Adrenal gland (tissue), 12 donors: ENCODE data around the gene UBE2D2. TPM values are rescaled to one million over a fixed set of nuclear protein-coding genes. Genes with fewer than 3 reads are reported as not detected.
"Not testable (repeated sequence)": the region's sequence is repeated elsewhere in the genome, so short reads cannot be mapped to it uniquely, and the experiment has no call there.

ENCODE experiments used
- DNase-seq, 7 donors: peaks; one replicate each; pipeline ENCODE4 v3.0.0-alpha.2; 2019 to 2020
- H3K27ac ChIP-seq, 5 donors: fragments of 200-600 bp; sonication (generic) in 4 of 5; 1 replicate in 3 of 5; 2 replicates in 2 of 5; pipeline versions ENCODE4 v1.5.1 to v1.8.0; 2016 to 2020; ENCODE audit warnings: mild to moderate bottlenecking in 1 of 5
- H3K27me3 ChIP-seq: fragments of 200-600 bp; 2 replicates; pipeline ENCODE4 v1.8.0; 2021
- H3K36me3 ChIP-seq, 2 donors: fragments of 200-600 bp; replicated peaks in 1 of 2; 1 replicate in 1 of 2; 2 replicates in 1 of 2; pipeline versions ENCODE4 v1.5.1 to v1.8.0; 2018 to 2022
- H3K4me1 ChIP-seq, 2 donors: fragments of 200-600 bp; replicated peaks in 1 of 2; 1 replicate in 1 of 2; 2 replicates in 1 of 2; pipeline versions ENCODE4 v1.5.1 to v1.8.0; 2018 to 2021
- H3K4me3 ChIP-seq, 4 donors: fragments of 200-600 bp; sonication (generic) in 3 of 4; one replicate each; pipeline ENCODE4 v1.5.1; 2016 to 2018
- H3K9me3 ChIP-seq, 3 donors: fragments of 200-600 bp; sonication (generic) in 1 of 3; replicated peaks in 1 of 3; 1 replicate in 2 of 3; 2 replicates in 1 of 3; pipeline versions ENCODE4 v1.5.1 to v1.8.0; 2016 to 2021
- POLR2A ChIP-seq, 2 donors: fragments of 450-650 bp; IDR thresholded peaks; one replicate each; pipeline ENCODE4 v1.6.1; 2017; ENCODE audit warnings: antibody characterized with exemption in 2 of 2, mild to moderate bottlenecking in 2 of 2, moderate library complexity in 1 of 2
- whole genome bisulfite sequencing, 4 donors: extraction: QIAGEN DNeasy Blood & Tissue Kit in 2 of 4; methylation state at CpG; one replicate each; pipeline versions ENCODE4 v1.1.5 to v1.1.7; 2013 to 2017; 5-methylcytosine and 5-hydroxymethylcytosine counted together
- intact Hi-C, 2 donors: fragments of 100-400 bp; cut with DNase I; formaldehyde crosslinking; loops; one replicate each; pipeline versions ENCODE4 v1.14.1 to v1.15.0; 2022 to 2023
- polyA plus RNA-seq, 3 donors: library from polyadenylated mRNA; stranded (reverse); fragments of 200-250 nt in 2 of 3; fragments of 350-450 nt in 1 of 3; fragmentation: Illumina TruSeq in 1 of 3; extraction: RNeasy Lipid Tissue Mini Kit (QIAGEN cat#74804) in 1 of 3; gene quantifications; one replicate each; pipeline ENCODE4 v1.2.3, GENCODE V29; 2013 to 2014
- total RNA-seq, 9 donors: library from RNA; depleted of rRNA in 4 of 9; stranded (reverse); fragments of >200 nt in 4 of 9; fragments of 120-200 nt in 1 of 9; fragmentation: NEBNext Ultra II Directional in 1 of 9; extraction: Animal tissue kit (Norgen Biotek cat#: 25700) in 1 of 9; gene quantifications; one replicate each; pipeline versions ENCODE4 v1.1.0 to v1.2.4, GENCODE V29; 2013 to 2023
- TF ChIP-seq, protein P1 (sequence below), 6 experiments: fragments of 450-650 bp in 4 of 6; fragments of 200-600 bp in 2 of 6; sonication (generic) in 1 of 6; IDR thresholded peaks; 1 replicate in 5 of 6; 2 replicates in 1 of 6; pipeline versions ENCODE4 v1.5.1 to v1.8.0; 2016 to 2021; ENCODE audit warnings: antibody characterized with exemption in 6 of 6, mild to moderate bottlenecking in 2 of 6, moderate library complexity in 1 of 6
- donor health status: healthy with polysubstance abuse.
- donor health status: Bipolar disorder and iron deficiency.
- donor health status: DM: yes; HTN: yes; CAD: no.
- donor health status: DM: no; HTN: no; CAD: no.
- donor health status: DM: no; HTN: no; CAD: no.
- donor health status: DM: yes; HTN: yes; CAD: no.

UBE2D2 gene
- total and polyA plus RNA-seq, 12 donors: 43.5 to 189 (median 84.9) TPM

DNA sequence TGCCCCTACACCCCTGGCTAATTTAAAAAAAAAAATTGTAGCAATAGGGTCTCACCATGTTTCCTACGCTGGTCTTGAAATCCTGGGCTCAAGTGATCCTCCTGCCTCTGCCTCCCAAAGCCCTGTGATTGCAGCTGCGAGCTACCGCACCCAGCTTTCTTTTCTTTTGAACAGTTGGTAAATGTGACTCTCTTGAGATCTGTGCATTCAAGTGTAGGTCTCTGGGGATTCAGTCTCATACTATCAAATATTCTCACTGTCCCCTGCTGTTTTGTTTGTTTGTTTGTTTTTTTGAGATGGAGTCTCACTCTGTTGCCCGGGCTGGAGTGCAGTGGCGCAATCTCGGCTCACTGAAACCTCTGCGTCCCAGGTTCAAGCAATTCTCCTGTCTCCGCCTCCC lies 44.7 kb downstream of the UBE2D2 start:
- TF ChIP-seq, protein P1, sequence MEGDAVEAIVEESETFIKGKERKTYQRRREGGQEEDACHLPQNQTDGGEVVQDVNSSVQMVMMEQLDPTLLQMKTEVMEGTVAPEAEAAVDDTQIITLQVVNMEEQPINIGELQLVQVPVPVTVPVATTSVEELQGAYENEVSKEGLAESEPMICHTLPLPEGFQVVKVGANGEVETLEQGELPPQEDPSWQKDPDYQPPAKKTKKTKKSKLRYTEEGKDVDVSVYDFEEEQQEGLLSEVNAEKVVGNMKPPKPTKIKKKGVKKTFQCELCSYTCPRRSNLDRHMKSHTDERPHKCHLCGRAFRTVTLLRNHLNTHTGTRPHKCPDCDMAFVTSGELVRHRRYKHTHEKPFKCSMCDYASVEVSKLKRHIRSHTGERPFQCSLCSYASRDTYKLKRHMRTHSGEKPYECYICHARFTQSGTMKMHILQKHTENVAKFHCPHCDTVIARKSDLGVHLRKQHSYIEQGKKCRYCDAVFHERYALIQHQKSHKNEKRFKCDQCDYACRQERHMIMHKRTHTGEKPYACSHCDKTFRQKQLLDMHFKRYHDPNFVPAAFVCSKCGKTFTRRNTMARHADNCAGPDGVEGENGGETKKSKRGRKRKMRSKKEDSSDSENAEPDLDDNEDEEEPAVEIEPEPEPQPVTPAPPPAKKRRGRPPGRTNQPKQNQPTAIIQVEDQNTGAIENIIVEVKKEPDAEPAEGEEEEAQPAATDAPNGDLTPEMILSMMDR (IDR thresholded peaks at IDR 0.05): no peak
- no peak for TF ChIP-seq POLR2A (IDR thresholded peaks at IDR 0.05)
- H3K9me3 ChIP-seq: no peaks in the 10 kb centered on the region

DNA sequence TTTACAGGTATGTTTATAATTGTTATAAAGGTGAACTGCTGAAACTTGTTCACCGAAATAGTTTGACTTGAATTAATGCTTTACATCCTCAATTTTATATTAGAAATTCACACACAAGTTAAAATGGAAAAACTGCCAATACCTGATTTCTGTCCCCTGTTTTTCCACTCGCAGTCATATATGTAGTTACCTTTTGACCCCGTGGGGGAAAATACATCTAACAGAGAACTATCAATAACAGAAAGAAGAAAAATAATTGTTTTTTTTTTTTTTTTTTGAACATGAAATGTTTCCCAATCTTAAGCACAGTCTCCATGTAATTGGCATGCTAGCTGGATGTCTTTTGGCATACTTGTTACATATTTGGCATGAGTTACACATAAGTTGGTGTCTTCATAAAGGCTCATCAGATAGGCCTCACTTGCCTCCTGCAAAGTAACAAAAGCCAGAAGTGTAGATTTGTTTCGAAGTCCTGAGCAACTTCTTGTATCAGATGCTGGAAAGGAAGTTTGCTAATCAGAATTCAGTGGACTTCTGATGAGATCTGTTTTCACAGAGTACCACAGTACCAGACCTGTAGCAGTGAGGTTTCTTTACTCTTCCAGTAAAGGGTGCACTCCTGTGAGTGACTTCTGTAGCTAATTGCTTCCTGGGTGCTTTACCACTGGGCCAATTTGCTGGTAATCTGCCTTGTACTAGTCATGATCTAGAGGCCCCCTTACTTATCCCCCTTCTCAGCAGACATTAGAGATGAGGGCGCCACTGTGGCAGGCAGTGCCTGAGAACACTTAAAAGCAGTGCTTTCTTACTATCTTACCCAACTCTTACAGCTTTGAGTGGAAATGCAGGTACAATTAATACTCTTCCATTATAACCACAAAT lies 50.8 kb downstream of the UBE2D2 start:
- peaks cover 0 to 13% of the 10 kb centered on the region in 2 donors for H3K36me3 ChIP-seq
- H3K4me3 ChIP-seq: no peak overlapping the region
- peaks cover 0 to 18% of the 10 kb centered on the region in 2 donors for H3K4me1 ChIP-seq
- DNase-seq: no peak
- 91 to 96% (median 95%) methylated on average over 5 of the region's 5 CpGs for WGBS, 4 donors
- H3K27me3 ChIP-seq: no peaks in the 10 kb centered on the region
- intact Hi-C loops: no loop called here
- peak overlapping the region in 1 of 5 donors; percentile 11 for H3K27ac ChIP-seq
- no peaks in the 10 kb centered on the region for H3K9me3 ChIP-seq
- no peak for TF ChIP-seq POLR2A (IDR thresholded peaks at IDR 0.05)
- TF ChIP-seq, protein P1 (IDR thresholded peaks at IDR 0.05): no peak

More for the DNA sequence above, 44.7 kb downstream of the UBE2D2 start:
- Histone ChIP-seq H3K36me3 (peaks cover 0 to 24% of the 10 kb centered on the region in 2 donors), H3K4me1 (peaks cover 0 to 5% of the 10 kb centered on the region in 2 donors), H3K27ac (no peak overlapping the region), H3K4me3 (no peak overlapping the region), H3K27me3 (no peaks in the 10 kb centered on the region)
- 90 to 96% (median 94%) methylated on average over 8 of the region's 8 CpGs for WGBS, 4 donors
- intact Hi-C loops: no loop called here
- DNase-seq: no peak

- Histone ChIP-seq H3K4me3 (no peak overlapping the region), H3K9me3 (no peaks in the 10 kb centered on the region), H3K36me3 (peaks cover 0 to 65% of the 10 kb centered on the region in 2 donors), H3K27me3 (no peaks in the 10 kb centered on the region), H3K27ac (no peak overlapping the region), H3K4me1 (peaks cover 0 to 4% of the 10 kb centered on the region in 2 donors)
- DNase-seq: peak in 1 of 7 donors; percentile 36
- TF ChIP-seq POLR2A (IDR thresholded peaks at IDR 0.05): no peak
- TF ChIP-seq, protein P1 (IDR thresholded peaks at IDR 0.05): no peak
- 85 to 93% (median 86%) methylated on average over 5 of the region's 5 CpGs for WGBS, 4 donors
- intact Hi-C loops: no loop called here
Measured at GRCh38 chr5:139619861-139620260, 58.7 kb downstream of the UBE2D2 start.

DNA sequence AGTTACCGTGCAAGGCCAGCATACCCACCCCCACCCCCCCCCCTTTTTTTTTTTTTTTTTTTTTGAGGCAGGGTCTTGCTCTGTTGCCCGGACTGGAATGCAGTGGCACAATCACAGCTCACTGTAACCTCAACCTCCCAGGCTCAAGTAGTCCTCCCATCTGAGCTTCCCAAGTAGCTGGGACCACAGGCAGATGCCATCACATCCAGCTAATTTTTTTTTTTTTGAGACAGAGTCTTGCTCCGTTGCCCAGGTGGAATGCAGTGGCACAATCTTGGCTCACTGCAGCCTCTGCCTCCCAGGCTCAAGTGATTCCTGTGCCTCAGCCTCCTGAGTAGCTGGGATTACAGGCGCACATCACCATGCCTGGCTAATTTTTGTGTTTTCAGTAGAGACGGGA lies 64.3 kb downstream of the UBE2D2 start:
- H3K9me3 ChIP-seq, DNase-seq, H3K4me3 ChIP-seq, H3K27ac ChIP-seq, H3K27me3 ChIP-seq, intact Hi-C loops, H3K4me1 ChIP-seq: not testable (repeated sequence)
- H3K36me3 ChIP-seq: peaks cover 0 to 51% of the 10 kb centered on the region in 2 donors
- WGBS, 4 donors: 80 to 96% (median 92%) methylated on average over 4 to 5 of the region's 5 CpGs
